Measurements from ENCODE around the gene HENMT1. TPM values are rescaled to one million over a fixed set of nuclear protein-coding genes. Genes with fewer than 3 reads are reported as not detected.

HENMT1 gene
- total RNA-seq, 1 experiment from 2014 or later, result 6.2 TPM

DNA sequence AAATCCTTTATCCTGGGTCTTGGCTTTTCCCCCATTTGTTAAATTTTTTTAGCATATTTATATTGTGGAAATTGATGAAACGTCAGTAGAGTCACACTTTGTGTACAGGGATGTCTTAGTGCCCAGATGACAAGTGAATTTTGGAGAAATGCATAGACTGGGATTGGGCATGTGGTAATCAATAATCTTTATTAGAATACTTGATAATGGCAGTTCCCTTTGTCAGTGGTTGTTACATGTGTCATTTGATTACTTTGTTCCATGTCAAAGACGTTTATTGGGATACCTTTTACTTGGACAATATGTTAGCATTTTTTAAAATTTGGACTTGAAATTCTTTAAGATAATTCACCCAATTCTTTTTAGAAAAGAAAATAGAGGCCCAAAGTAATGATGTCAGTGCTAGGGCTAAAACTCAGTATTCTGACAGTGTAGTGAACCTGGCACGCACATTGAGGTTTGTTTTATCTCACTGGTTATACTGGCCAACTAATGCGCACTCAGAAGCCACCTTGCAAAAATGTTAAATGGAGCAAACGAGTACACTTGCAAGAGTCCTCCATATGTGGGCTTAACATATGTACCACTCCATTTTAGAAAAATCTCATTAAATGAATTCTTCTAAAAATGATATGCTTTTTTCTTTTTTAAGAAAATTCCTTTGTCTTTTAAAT lies 40.4 kb upstream of the HENMT1 start:
- Histone ChIP-seq H2AFZ (ENCODE audit: low read length) (no peak overlapping the region), H3K56ac (ENCODE audit: insufficient read length, low read depth, low read length) (no peak overlapping the region), H3K9me3 (ENCODE audit: control insufficient read depth, low read depth, low read length) (no peaks in the 10 kb centered on the region), H4K20me1 (ENCODE audit: control insufficient read depth, insufficient read depth, insufficient read length) (no peaks in the 10 kb centered on the region), H3K4ac (ENCODE audit: low read depth, low read length) (no peak overlapping the region), H4K5ac (ENCODE audit: insufficient read length, low read depth, low read length) (no peak overlapping the region), H3K23me2 (ENCODE audit: insufficient read length, low read depth, low read length, poor library complexity, severe bottlenecking) (no peaks in the 10 kb centered on the region), H2BK120ac (ENCODE audit: low read depth, low read length, poor library complexity, severe bottlenecking) (no peak overlapping the region), H2BK20ac (ENCODE audit: low read depth, low read length, poor library complexity, severe bottlenecking) (no peak overlapping the region), H3K9ac (ENCODE audit: extremely low read depth, insufficient read length, low read length) (no peak overlapping the region), H2BK15ac (ENCODE audit: low read depth, low read length) (no peak overlapping the region), H3T11ph (ENCODE audit: low read length) (no peak overlapping the region), H3K27me3 (ENCODE audit: insufficient read depth, low read length) (no peaks in the 10 kb centered on the region), H3K27ac (ENCODE audit: insufficient read length, low read depth, low read length) (no peak overlapping the region), H4K91ac (ENCODE audit: insufficient read length, low read depth, low read length) (no peak overlapping the region), H3K4me2 (ENCODE audit: insufficient read depth, insufficient read length, low read length) (no peak overlapping the region), H3K23ac (ENCODE audit: insufficient read length, low read depth, low read length) (no peak overlapping the region), H3K14ac (ENCODE audit: insufficient read depth, low read length) (no peak overlapping the region), H3K18ac (ENCODE audit: insufficient read length, low read depth, low read length) (no peak overlapping the region), H3K79me1 (ENCODE audit: insufficient read depth, low read depth, low read length, poor library complexity, severe bottlenecking) (peaks cover 3% of the 10 kb centered on the region), H4K8ac (replicated peaks; ENCODE audit: insufficient read length, low read depth, low read length) (no peak overlapping the region), H3K4me1 (ENCODE audit: insufficient read depth, low read length) (no peaks in the 10 kb centered on the region), H2BK5ac (ENCODE audit: insufficient read length, low read length) (no peak overlapping the region), H3K79me2 (ENCODE audit: insufficient read depth, low read length) (no peaks in the 10 kb centered on the region), H2BK12ac (ENCODE audit: insufficient read length, low read depth, low read length) (no peak overlapping the region), H2AK5ac (ENCODE audit: insufficient read length, low read length) (no peak overlapping the region)
- WGBS (ENCODE audit: extremely low coverage, insufficient read length, low lambda C conversion rate), result no CpG with 5 or more reads among the region's 5 CpGs
- TF ChIP-seq, protein P1, sequence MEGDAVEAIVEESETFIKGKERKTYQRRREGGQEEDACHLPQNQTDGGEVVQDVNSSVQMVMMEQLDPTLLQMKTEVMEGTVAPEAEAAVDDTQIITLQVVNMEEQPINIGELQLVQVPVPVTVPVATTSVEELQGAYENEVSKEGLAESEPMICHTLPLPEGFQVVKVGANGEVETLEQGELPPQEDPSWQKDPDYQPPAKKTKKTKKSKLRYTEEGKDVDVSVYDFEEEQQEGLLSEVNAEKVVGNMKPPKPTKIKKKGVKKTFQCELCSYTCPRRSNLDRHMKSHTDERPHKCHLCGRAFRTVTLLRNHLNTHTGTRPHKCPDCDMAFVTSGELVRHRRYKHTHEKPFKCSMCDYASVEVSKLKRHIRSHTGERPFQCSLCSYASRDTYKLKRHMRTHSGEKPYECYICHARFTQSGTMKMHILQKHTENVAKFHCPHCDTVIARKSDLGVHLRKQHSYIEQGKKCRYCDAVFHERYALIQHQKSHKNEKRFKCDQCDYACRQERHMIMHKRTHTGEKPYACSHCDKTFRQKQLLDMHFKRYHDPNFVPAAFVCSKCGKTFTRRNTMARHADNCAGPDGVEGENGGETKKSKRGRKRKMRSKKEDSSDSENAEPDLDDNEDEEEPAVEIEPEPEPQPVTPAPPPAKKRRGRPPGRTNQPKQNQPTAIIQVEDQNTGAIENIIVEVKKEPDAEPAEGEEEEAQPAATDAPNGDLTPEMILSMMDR (conservative IDR thresholded peaks at IDR 0.05), result no peak
- H3K4me1 Mint-ChIP-seq, result peaks cover 0 to 4% of the 10 kb centered on the region in 2 experiments; a peak in 1 of 4 replicates
- H3K27me3 Mint-ChIP-seq (ENCODE audit: low read depth), result no peaks in the 10 kb centered on the region; the same call in 1 of the 2 replicates
- no peak for DNase-seq
- H3K4me3 Mint-ChIP-seq, result no peak overlapping the region
- no peak overlapping the region for H3K27ac Mint-ChIP-seq
- H3K36me3 Mint-ChIP-seq (ENCODE audit: insufficient read depth in 1 of 3, low read depth in 3 of 3), result peaks cover 33 to 61% (median 45%) of the 10 kb centered on the region in 3 experiments; a peak in 6 of 7 replicates
- H3K9me3 Mint-ChIP-seq, result no peaks in the 10 kb centered on the region

Data from H9 (cell line).